SK-N-SH treated with all-trans-retinoic acid at 6 μM for 48 hours (cell line): ENCODE results near the gene PHLDB3.

Source experiments
- ATAC-seq: fragments of 200-7000 bp; cut with Tn5 transposase; 3 replicates; pipeline ENCODE4 v1.9.1; 2020; ENCODE audit warnings: mild to moderate bottlenecking, moderate library complexity
- ARNTL ChIP-seq: fragments of 450-650 bp; formaldehyde crosslinking; IDR thresholded peaks from 2 replicates; pipeline ENCODE4 v1.5.0; 2020; ENCODE audit warnings: low read depth, mild to moderate bottlenecking, moderate library complexity, borderline replicate concordance
- BACH2 ChIP-seq: fragments of 250-450 bp; sonication (Bioruptor Pico); IDR thresholded peaks from 2 replicates; pipeline ENCODE4 v1.9.0; 2021; ENCODE audit warnings: mild to moderate bottlenecking, borderline replicate concordance
- CREB5 ChIP-seq: fragments of 250-450 bp; sonication (Bioruptor Pico); IDR thresholded peaks from 2 replicates; pipeline ENCODE4 v1.5.1; 2020; ENCODE audit warnings: low read depth, mild to moderate bottlenecking, moderate library complexity
- CSDC2 ChIP-seq: fragments of 250-450 bp; sonication (Bioruptor Pico); IDR thresholded peaks from 2 replicates; pipeline ENCODE4 v1.5.0; 2020; ENCODE audit warnings: mild to moderate bottlenecking, moderate library complexity
- CSRNP3 ChIP-seq: fragments of 250-450 bp; sonication (Bioruptor Pico); IDR thresholded peaks from 2 replicates; pipeline ENCODE4 v1.5.1; 2021; ENCODE audit warnings: mild to moderate bottlenecking, moderate library complexity
- ESRRG ChIP-seq: fragments of 250-450 bp; sonication (Bioruptor Pico); IDR thresholded peaks from 2 replicates; pipeline ENCODE4 v1.6.1; 2021; ENCODE audit warnings: mild to moderate bottlenecking
- GLIS3 ChIP-seq: fragments of 250-450 bp; sonication (Bioruptor Pico); IDR thresholded peaks from 2 replicates; pipeline ENCODE4 v1.5.0; 2020; ENCODE audit warnings: mild to moderate bottlenecking, moderate library complexity
- ISL1 ChIP-seq: fragments of 250-450 bp; sonication (Bioruptor Pico); IDR thresholded peaks from 2 replicates; pipeline ENCODE4 v2.1.2; 2022; ENCODE audit warnings: mild to moderate bottlenecking, moderate library complexity
- OSR1 ChIP-seq: fragments of 250-450 bp; sonication (Bioruptor Pico); IDR thresholded peaks from 2 replicates; pipeline ENCODE4 v1.8.0; 2022; ENCODE audit warnings: moderate library complexity, mild to moderate bottlenecking, inconsistent platforms
- PATZ1 ChIP-seq: fragments of 250-450 bp; sonication (Bioruptor Pico); IDR thresholded peaks from 2 replicates; pipeline ENCODE4 v1.8.0; 2020; ENCODE audit warnings: mild to moderate bottlenecking, moderate library complexity, borderline replicate concordance
- POU6F1 ChIP-seq: fragments of 250-450 bp; sonication (Bioruptor Pico); IDR thresholded peaks from 2 replicates; pipeline ENCODE4 v1.8.0; 2021; ENCODE audit warnings: low read depth, mild to moderate bottlenecking, moderate library complexity, borderline replicate concordance
- PPARA ChIP-seq: fragments of 250-450 bp; sonication (Bioruptor Pico); IDR thresholded peaks from 2 replicates; pipeline ENCODE4 v1.5.0; 2020; ENCODE audit warnings: mild to moderate bottlenecking, borderline replicate concordance
- RARB ChIP-seq: fragments of 250-450 bp; sonication (Bioruptor Pico); IDR thresholded peaks from 2 replicates; pipeline ENCODE4 v1.8.0; 2021; ENCODE audit warnings: mild to moderate bottlenecking, moderate library complexity
- SNAI2 ChIP-seq: fragments of 250-450 bp; sonication (Bioruptor Pico); IDR thresholded peaks from 2 replicates; pipeline ENCODE4 v1.5.0; 2020; ENCODE audit warnings: mild to moderate bottlenecking, moderate library complexity
- TCF4 ChIP-seq: fragments of 250-450 bp; sonication (Bioruptor Pico); IDR thresholded peaks from 2 replicates; pipeline ENCODE4 v1.8.0; 2021; ENCODE audit warnings: mild to moderate bottlenecking, moderate library complexity, borderline replicate concordance
- TOX ChIP-seq: fragments of 250-450 bp; sonication (Bioruptor Pico); IDR thresholded peaks from 2 replicates; pipeline ENCODE4 v1.8.0; 2021; ENCODE audit warnings: mild to moderate bottlenecking, moderate library complexity, borderline replicate concordance
- TSHZ2 ChIP-seq: fragments of 250-450 bp; sonication (Bioruptor Pico); IDR thresholded peaks from 2 replicates; pipeline ENCODE4 v1.5.0; 2020; ENCODE audit warnings: mild to moderate bottlenecking, moderate library complexity
- ZC3H10 ChIP-seq: fragments of 250-450 bp; sonication (Bioruptor Pico); IDR thresholded peaks from 2 replicates; pipeline ENCODE4 v1.5.1; 2021; ENCODE audit warnings: mild to moderate bottlenecking, moderate library complexity
- ZFP3 ChIP-seq: fragments of 250-450 bp; sonication (Bioruptor Pico); IDR thresholded peaks from 2 replicates; pipeline ENCODE4 v1.5.0; 2020; ENCODE audit warnings: mild to moderate bottlenecking, moderate library complexity
- ZFP30 ChIP-seq: fragments of 450-650 bp; formaldehyde crosslinking; IDR thresholded peaks from 2 replicates; pipeline ENCODE4 v1.5.0; 2022; ENCODE audit warnings: mild to moderate bottlenecking, moderate library complexity
- ZNF565 ChIP-seq: fragments of 450-650 bp; formaldehyde crosslinking; conservative IDR thresholded peaks from 2 replicates; pipeline ENCODE4 v1.5.0; 2020; ENCODE audit warnings: low read depth, mild to moderate bottlenecking, moderate library complexity
- ZNF8 ChIP-seq: fragments of 450-650 bp; formaldehyde crosslinking; IDR thresholded peaks from 2 replicates; pipeline ENCODE4 v1.5.0; 2020; ENCODE audit warnings: mild to moderate bottlenecking, moderate library complexity

Gene PHLDB3

GRCh38 chr19:43510713-43511112 lies 6.2 kb upstream of the PHLDB3 start:
- TF ChIP-seq CSDC2 (CRISPR knock-in tag) (no peak), CSRNP3 (CRISPR knock-in tag) (no peak), ZNF8 (CRISPR knock-in tag) (no peak), CREB5 (CRISPR knock-in tag) (no peak), POU6F1 (CRISPR knock-in tag) (no peak), ISL1 (no peak), RARB (CRISPR knock-in tag) (no peak), OSR1 (CRISPR knock-in tag) (no peak), ZFP3 (CRISPR knock-in tag) (no peak), TSHZ2 (CRISPR knock-in tag) (no peak), ZFP30 (CRISPR knock-in tag) (no peak), ARNTL (CRISPR knock-in tag) (no peak), TOX (CRISPR knock-in tag) (no peak), ZNF565 (no peak), PPARA (no peak), GLIS3 (no peak), BACH2 (CRISPR knock-in tag) (no peak), ESRRG (no peak)

GRCh38 chr19:43507880-43508279 lies 3.3 kb upstream of the PHLDB3 start:
- ATAC-seq = no peak
- no peak for TF ChIP-seq ZFP30 (CRISPR knock-in tag)
- no peak for TF ChIP-seq ESRRG
- no peak for TF ChIP-seq OSR1 (CRISPR knock-in tag)
- TF ChIP-seq BACH2 (CRISPR knock-in tag) = no peak
- no peak for TF ChIP-seq TOX (CRISPR knock-in tag)
- TF ChIP-seq SNAI2 (CRISPR knock-in tag) = no peak
- no peak for TF ChIP-seq RARB (CRISPR knock-in tag)
- TF ChIP-seq CREB5 (CRISPR knock-in tag) = no peak
- no peak for TF ChIP-seq TSHZ2 (CRISPR knock-in tag)
- TF ChIP-seq TCF4 (CRISPR knock-in tag) = no peak
- TF ChIP-seq PATZ1 (CRISPR knock-in tag) = no peak
- no peak for TF ChIP-seq ARNTL (CRISPR knock-in tag)
- TF ChIP-seq ZC3H10 = no peak
- TF ChIP-seq ZFP3 (CRISPR knock-in tag) = no peak
- no peak for TF ChIP-seq CSRNP3 (CRISPR knock-in tag)
- TF ChIP-seq ZNF565 = no peak

More at GRCh38 chr19:43510713-43511112, 6.2 kb upstream of the PHLDB3 start:
- ATAC-seq = no peak
